Body of pancreas (tissue), 4 donors: ENCODE results near the gene DYDC2. TPM values are rescaled to one million over a fixed set of nuclear protein-coding genes. Genes with fewer than 3 reads are reported as not detected.

ENCODE experiments used
- ATAC-seq: fragments of 150-250 bp; one replicate; pipeline ENCODE4 v1.9.1; 2016
- DNase-seq, 4 donors: peaks; one replicate each; pipeline ENCODE4 v3.0.0-alpha.2; 2019
- H3K27ac ChIP-seq, 4 donors: fragments of 200-600 bp; sonication (generic); 1 replicate in 3 of 4; 2 replicates in 1 of 4; pipeline versions ENCODE4 v1.5.1 to v1.6.1; 2016 to 2019; ENCODE audit warnings: mild to moderate bottlenecking in 1 of 4, mixed read lengths in 1 of 4, moderate library complexity in 1 of 4
- H3K27me3 ChIP-seq, 2 donors: fragments of 200-600 bp; sonication (generic); one replicate each; pipeline ENCODE4 v1.6.0; 2016; ENCODE audit warnings: mild to moderate bottlenecking in 1 of 2
- H3K36me3 ChIP-seq, 2 donors: fragments of 200-600 bp; sonication (generic); replicated peaks in 1 of 2; 2 replicates each; pipeline ENCODE4 v1.5.1; 2016; ENCODE audit warnings: low read depth in 2 of 2; ENCODE audit not compliant: insufficient read depth in 1 of 2
- H3K4me1 ChIP-seq: fragments of 200-600 bp; sonication (generic); one replicate; pipeline ENCODE4 v1.6.0; 2016
- H3K4me3 ChIP-seq, 2 donors: fragments of 200-600 bp; sonication (generic); 1 replicate in 1 of 2; 2 replicates in 1 of 2; pipeline ENCODE4 v1.5.1; 2016 to 2019
- H3K9me3 ChIP-seq, 3 donors: fragments of 200-600 bp; sonication (generic); 1 replicate in 2 of 3; 2 replicates in 1 of 3; pipeline ENCODE4 v1.5.1; 2016
- CTCF ChIP-seq, 7 experiments: fragments of 450-650 bp in 4 of 7; fragments of 200-600 bp in 3 of 7; sonication (generic) in 3 of 7; IDR thresholded peaks; one replicate each; pipeline ENCODE4 v1.5.1; 2016 to 2019; ENCODE audit warnings: antibody characterized with exemption in 7 of 7
- POLR2A ChIP-seq, 3 donors: fragments of 450-650 bp; IDR thresholded peaks; one replicate each; pipeline ENCODE4 v1.6.1; 2016; ENCODE audit warnings: antibody characterized with exemption in 3 of 3, mild to moderate bottlenecking in 2 of 3
- WGBS, 2 donors: methylation state at CpG; one replicate each; pipeline ENCODE4 v1.1.5; 2017; 5-methylcytosine and 5-hydroxymethylcytosine counted together
- intact Hi-C: fragments of 100-400 bp; cut with DNase I; formaldehyde crosslinking; loops from one replicate; pipeline ENCODE4 v1.15.1; 2023
- total RNA-seq, 2 donors: library from RNA; depleted of rRNA; stranded (reverse); fragments of >200 nt; gene quantifications; one replicate each; pipeline ENCODE4 v1.1.0, GENCODE V29; 2016

The DYDC2 gene
- total RNA-seq, 2 donors from 2014 or later, result not detected

- Histone ChIP-seq H3K4me3 (peak within 1 kb of the TSS; percentile 64 to 90), H3K9me3 (no peaks in the 10 kb centered on the region), H3K4me1 (peaks cover 32% of the 10 kb centered on the region), H3K27ac (peak within 1 kb of the TSS; percentile 69 to 83 (median 80)), H3K27me3 (no peaks in the 10 kb centered on the region), H3K36me3 (no peaks in the 10 kb centered on the region)
- peak; percentile 94 for ATAC-seq
- 0% methylated on average over 14 to 87 of the region's 96 CpGs for WGBS, 2 donors
- intact Hi-C loops, result no loop called here
- TF ChIP-seq CTCF (IDR thresholded peaks at IDR 0.05) (peak in 1 of 7 experiments; percentile 37), POLR2A (IDR thresholded peaks at IDR 0.05) (peak; percentile 42 to 59 (median 57))
- peak; percentile 84 to 91 (median 86) for DNase-seq
These were observed 51.9 kb downstream of the DYDC2 start, which contains the start of gene PRXL2A for GRCh38 chr10:80408242-80409101. TSS of gene PRXL2A (plus strand) at chr10:80408551. CDS start at chr10:80420468, 11,917 bp downstream.

GRCh38 chr10:80409121-80409520 lies 52.5 kb downstream of the DYDC2 start:
- ATAC-seq (no peak), DNase-seq (no peak)
- Histone ChIP-seq H3K36me3 (no peaks in the 10 kb centered on the region), H3K27me3 (no peaks in the 10 kb centered on the region), H3K4me1 (peaks cover 38% of the 10 kb centered on the region), H3K27ac (peak overlapping the region; percentile 69 to 83 (median 80)), H3K9me3 (no peaks in the 10 kb centered on the region), H3K4me3 (peak overlapping the region; percentile 64 to 90)
- WGBS, 2 donors, result 31 to 33% methylated on average over 12 of the region's 12 CpGs
- intact Hi-C loops, result no loop called here
- TF ChIP-seq POLR2A (IDR thresholded peaks at IDR 0.05) (no peak), CTCF (IDR thresholded peaks at IDR 0.05) (no peak)

GRCh38 chr10:80410122-80410521 lies 53.5 kb downstream of the DYDC2 start:
- H3K4me1 ChIP-seq, result peaks cover 48% of the 10 kb centered on the region
- intact Hi-C loops, result no loop called here
- H3K9me3 ChIP-seq, result no peaks in the 10 kb centered on the region
- no peaks in the 10 kb centered on the region for H3K36me3 ChIP-seq
- no peak for TF ChIP-seq CTCF (IDR thresholded peaks at IDR 0.05)
- TF ChIP-seq POLR2A (IDR thresholded peaks at IDR 0.05), result no peak
- DNase-seq (peak in 1 of 4 donors; percentile 17), ATAC-seq (no peak)
- no peaks in the 10 kb centered on the region for H3K27me3 ChIP-seq
- no peak overlapping the region for H3K4me3 ChIP-seq
- 48 to 75% methylated on average over 2 of the region's 2 CpGs for WGBS, 2 donors
- H3K27ac ChIP-seq, result peak overlapping the region in 1 of 4 donors; percentile 8

GRCh38 chr10:80410578-80411145 lies 54.1 kb downstream of the DYDC2 start:
- Histone ChIP-seq H3K4me1 (peaks cover 49% of the 10 kb centered on the region), H3K27ac (peak overlapping the region in 1 of 4 donors; percentile 9)
- no peak for ATAC-seq

More at GRCh38 chr10:80410578-80411145, 54.1 kb downstream of the DYDC2 start:
- Histone ChIP-seq H3K27me3 (no peaks in the 10 kb centered on the region), H3K9me3 (no peaks in the 10 kb centered on the region), H3K36me3 (no peaks in the 10 kb centered on the region), H3K4me3 (no peak overlapping the region)
- intact Hi-C loops, result no loop called here
- TF ChIP-seq CTCF (IDR thresholded peaks at IDR 0.05) (no peak), POLR2A (IDR thresholded peaks at IDR 0.05) (no peak)
- WGBS, 2 donors, result 83 to 91% methylated on average over 5 of the region's 5 CpGs
- DNase-seq, result no peak
